HepG2 (cell line): ENCODE data around the gene ZNF638. TPM values are rescaled to one million over a fixed set of nuclear protein-coding genes. Genes with fewer than 3 reads are reported as not detected.

Source experiments
- ATAC-seq: fragments of 200-7000 bp; cut with Tn5 transposase; 3 replicates; pipeline ENCODE4 v1.9.1; 2020; ENCODE audit warnings: mild to moderate bottlenecking, moderate library complexity
- BruUV-seq: library from RNA; stranded (reverse); fragments of 400-500 nt; replicated peaks from 2 replicates; lab custom pipeline; 2021; lab: Mats Ljungman, UMichigan
- CTCF ChIA-PET: fragments of 300-600 bp; formaldehyde crosslinking; extraction: SDS; loops from one replicate; lab custom pipeline; 2021; ENCODE audit warnings: low total read pairs, inconsistent platforms, low intra/inter-chr PET ratio; lab: Yijun Ruan, JAX
- POLR2A ChIA-PET: fragments of 350-600 bp; sonication (Branson Sonifier 250); formaldehyde crosslinking; loops from one replicate; lab custom pipeline; 2020; ENCODE audit warnings: antibody characterized with exemption, inconsistent platforms; lab: Yijun Ruan, JAX
- DNase-seq: peaks from one replicate; pipeline ENCODE4 v3.0.0-alpha.2; 2015; ENCODE audit warnings: low spot score
- FAIRE-seq: peaks from 3 replicates; lab custom pipeline; 2011; peaks lifted over from hg19 to GRCh38; lab: Jason Lieb, UNC
- H2AFZ ChIP-seq: one replicate; pipeline ENCODE4 v1.6.1; 2011; ENCODE audit warnings: low read length, inconsistent platforms
- H3K27ac ChIP-seq: fragments of 300-600 bp; 3 replicates; pipeline ENCODE4 v1.8.0; 2011; ENCODE audit warnings: mixed run types, mild to moderate bottlenecking, mixed read lengths, low read length, inconsistent platforms; ENCODE audit not compliant: insufficient read depth; ENCODE audit errors: extremely low read length
- H3K27me3 ChIP-seq, 2 experiments: fragments of 200-600 bp in 1 of 2; 2 replicates in 1 of 2; 3 replicates in 1 of 2; pipeline versions ENCODE4 v1.6.0 to v1.8.0; 2011; ENCODE audit warnings: low read length in 2 of 2, mild to moderate bottlenecking in 2 of 2, moderate library complexity in 2 of 2, inconsistent platforms in 1 of 2; ENCODE audit not compliant: insufficient read depth in 2 of 2, control insufficient read depth in 1 of 2
- H3K36me3 ChIP-seq, 2 experiments: fragments of 200-600 bp in 1 of 2; replicated peaks in 1 of 2; 2 replicates in 1 of 2; 3 replicates in 1 of 2; pipeline versions ENCODE4 v1.5.1 to v1.8.0; 2011; ENCODE audit warnings: low read length in 2 of 2, inconsistent platforms in 1 of 2; ENCODE audit not compliant: insufficient read depth in 2 of 2, control insufficient read depth in 1 of 2
- H3K4me1 ChIP-seq: 2 replicates; pipeline ENCODE4 v1.5.1; 2012; ENCODE audit warnings: low read length, inconsistent platforms; ENCODE audit not compliant: insufficient read depth
- H3K4me2 ChIP-seq: 2 replicates; pipeline ENCODE4 v1.6.0; 2011; ENCODE audit warnings: low read depth, low read length, inconsistent platforms
- H3K4me3 ChIP-seq, 3 experiments: fragments of 200-600 bp in 1 of 3; sonication (generic), shearing (Covaris generic) in 1 of 3; replicated peaks in 1 of 3; 2 replicates each; pipeline ENCODE4 v1.5.1; 2011 to 2016; ENCODE audit warnings: low read length in 3 of 3, inconsistent platforms in 2 of 3, low read depth in 2 of 3, mild to moderate bottlenecking in 2 of 3, control low read depth in 1 of 3, mixed read lengths in 1 of 3; ENCODE audit not compliant: insufficient read depth in 1 of 3
- H3K79me2 ChIP-seq: one replicate; pipeline ENCODE4 v1.6.1; 2011; ENCODE audit warnings: low read length, inconsistent platforms; ENCODE audit not compliant: insufficient read depth
- H3K9ac ChIP-seq: 2 replicates; pipeline ENCODE4 v1.6.0; 2011; ENCODE audit warnings: mild to moderate bottlenecking, low read depth, low read length, inconsistent platforms; ENCODE audit not compliant: insufficient read depth
- H3K9me3 ChIP-seq: 2 replicates; pipeline ENCODE4 v1.5.1; 2012; ENCODE audit warnings: mild to moderate bottlenecking, low read length
- H4K20me1 ChIP-seq: 2 replicates; pipeline ENCODE4 v1.6.0; 2011; ENCODE audit warnings: inconsistent platforms, mild to moderate bottlenecking, low read length, moderate library complexity; ENCODE audit not compliant: insufficient read depth
- BCL6 ChIP-seq: IDR thresholded peaks from 2 replicates; pipeline ENCODE4 v1.6.1; 2016; ENCODE audit warnings: missing genetic modification reagents, missing compliant biosample characterization
- NRL ChIP-seq: sonication (generic); formaldehyde crosslinking; IDR thresholded peaks from 2 replicates; pipeline ENCODE4 v1.5.0; 2020; ENCODE audit warnings: missing genetic modification reagents, mild to moderate bottlenecking, moderate library complexity, borderline replicate concordance
- RBM39 ChIP-seq: fragments of 200-400 bp; formaldehyde crosslinking; IDR thresholded peaks from one replicate; pipeline ENCODE4 v1.6.1; 2018; ENCODE audit warnings: antibody characterized with exemption, mild to moderate bottlenecking, low read depth, low read length; ENCODE audit not compliant: poor library complexity, severe bottlenecking
- RXRA ChIP-seq: sonication (generic); formaldehyde crosslinking; IDR thresholded peaks from 2 replicates; pipeline ENCODE4 v1.5.1; 2020; ENCODE audit warnings: missing genetic modification reagents
- SRY ChIP-seq: sonication (generic); formaldehyde crosslinking; IDR thresholded peaks from 2 replicates; pipeline ENCODE4 v1.8.0; 2022; ENCODE audit warnings: mild to moderate bottlenecking, missing genetic modification reagents
- TCF7L2 ChIP-seq: IDR thresholded peaks from 2 replicates; pipeline ENCODE4 v1.6.1; 2011; ENCODE audit warnings: mild to moderate bottlenecking, low read depth, low read length, moderate library complexity
- ZKSCAN1 ChIP-seq: fragments of 150-350 bp; IDR thresholded peaks from 2 replicates; pipeline ENCODE4 v1.6.1; 2014; ENCODE audit warnings: low read length
- ZKSCAN8 ChIP-seq: IDR thresholded peaks from 2 replicates; pipeline ENCODE4 v1.6.1; 2016; ENCODE audit warnings: borderline replicate concordance, missing genetic modification reagents, missing compliant biosample characterization
- ZNF317 ChIP-seq: sonication (generic); formaldehyde crosslinking; IDR thresholded peaks from 2 replicates; pipeline ENCODE4 v1.5.0; 2020; ENCODE audit warnings: mild to moderate bottlenecking, missing genetic modification reagents
- WGBS: methylation state at CpG from one replicate; pipeline ENCODE4 v1.1.6; 2017; ENCODE audit warnings: low lambda C conversion rate; 5-methylcytosine and 5-hydroxymethylcytosine counted together
- in situ Hi-C: cut with HindIII; loops from 2 replicates; pipeline ENCODE4 v1.10.0; 2017; ENCODE audit warnings: low pct_unique_long_range_greater_than_20kb; ENCODE audit not compliant: extremely low pct_ligation_motif_present
- intact Hi-C: fragments of 100-400 bp; cut with micrococcal nuclease; formaldehyde crosslinking; loops from one replicate; pipeline ENCODE4 v1.10.0; 2022; ENCODE audit not compliant: unreplicated experiment
- polyA plus RNA-seq, 8 experiments: library from polyadenylated mRNA; depleted of rRNA in 3 of 8; stranded (reverse) in 7 of 8; unstranded in 1 of 8; fragments of >200 nt; fragmentation: Illumina TruSeq in 4 of 8; extraction: Trizol in 4 of 8; gene quantifications; 2 replicates each; pipeline versions ENCODE4 v1.2.1 to v1.2.3, GENCODE V29; 2011 to 2016; ENCODE audit warnings: low read depth in 4 of 8, missing spikeins in 1 of 8, mixed read lengths in 1 of 8; ENCODE audit not compliant: insufficient read depth in 1 of 8
- total RNA-seq, 5 experiments: library from RNA; depleted of rRNA; stranded (reverse); fragments of >200 nt; fragmentation: Illumina TruSeq; extraction: Trizol; gene quantifications; 2 replicates each; pipeline ENCODE4 v1.2.3, GENCODE V29; 2016; ENCODE audit warnings: low read depth in 1 of 5
- TF ChIP-seq, protein P1 (sequence below): sonication (generic); formaldehyde crosslinking; IDR thresholded peaks from 2 replicates; pipeline ENCODE4 v1.4.0; 2020; ENCODE audit warnings: low read depth, missing genetic modification reagents
- TF ChIP-seq, protein P2 (sequence below): sonication (generic); formaldehyde crosslinking; IDR thresholded peaks from 2 replicates; pipeline ENCODE4 v1.8.0; 2022; ENCODE audit warnings: mild to moderate bottlenecking, missing genetic modification reagents

The ZNF638 gene
- total and polyA plus RNA-seq, 2 of the 13 experiments (the other 11 are each of a cell fraction or from before 2014, with no cell fraction given), result 92.7 to 144 TPM

DNA sequence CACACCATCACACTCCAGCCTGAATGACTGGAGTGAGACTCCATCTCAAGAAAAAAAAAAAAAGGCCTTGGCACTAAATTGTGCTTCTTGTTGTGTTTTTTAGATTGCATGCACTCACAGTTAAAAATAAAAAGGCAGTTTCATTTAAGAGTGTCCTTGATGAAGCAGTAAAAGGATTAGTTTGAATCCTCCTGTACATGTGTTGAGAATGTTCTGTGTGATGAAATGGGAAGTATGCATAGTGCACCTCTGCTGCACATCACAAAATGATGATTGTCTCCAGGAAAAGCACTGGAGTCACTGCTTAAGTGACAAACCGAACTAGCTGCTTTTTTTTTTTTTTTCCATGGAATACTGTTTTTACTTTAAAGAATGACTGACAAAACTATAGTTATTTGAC lies 144.9 kb downstream of the ZNF638 start:
- Histone ChIP-seq H3K9ac (no peak overlapping the region), H3K36me3 (no peaks in the 10 kb centered on the region), H3K9me3 (no peaks in the 10 kb centered on the region), H3K79me2 (no peaks in the 10 kb centered on the region), H2AFZ (no peak overlapping the region), H3K4me3 (no peak overlapping the region), H3K4me1 (no peaks in the 10 kb centered on the region), H3K4me2 (no peak overlapping the region), H4K20me1 (no peaks in the 10 kb centered on the region), H3K27me3 (peaks cover 3 to 25% of the 10 kb centered on the region in 2 experiments; a peak in 2 of 5 replicates), H3K27ac (no peak overlapping the region)
- WGBS, result 2% methylated on average over 1 of the region's 1 CpG
- no TSS peak for BruUV-seq
- ChIA-PET CTCF (no interaction called here), POLR2A (no interaction called here)
- no peak for DNase-seq
- intact Hi-C loops (no loop called here), in situ Hi-C loops (no loop called here)
- TF ChIP-seq ZKSCAN1 (no peak), NRL (CRISPR knock-in tag) (no peak), SRY (CRISPR knock-in tag) (no peak), ZNF317 (CRISPR knock-in tag) (no peak), TCF7L2 (no peak), BCL6 (CRISPR knock-in tag) (no peak), ZKSCAN8 (CRISPR knock-in tag) (no peak), RXRA (CRISPR knock-in tag) (no peak), RBM39 (no peak)
- TF ChIP-seq, protein P1, sequence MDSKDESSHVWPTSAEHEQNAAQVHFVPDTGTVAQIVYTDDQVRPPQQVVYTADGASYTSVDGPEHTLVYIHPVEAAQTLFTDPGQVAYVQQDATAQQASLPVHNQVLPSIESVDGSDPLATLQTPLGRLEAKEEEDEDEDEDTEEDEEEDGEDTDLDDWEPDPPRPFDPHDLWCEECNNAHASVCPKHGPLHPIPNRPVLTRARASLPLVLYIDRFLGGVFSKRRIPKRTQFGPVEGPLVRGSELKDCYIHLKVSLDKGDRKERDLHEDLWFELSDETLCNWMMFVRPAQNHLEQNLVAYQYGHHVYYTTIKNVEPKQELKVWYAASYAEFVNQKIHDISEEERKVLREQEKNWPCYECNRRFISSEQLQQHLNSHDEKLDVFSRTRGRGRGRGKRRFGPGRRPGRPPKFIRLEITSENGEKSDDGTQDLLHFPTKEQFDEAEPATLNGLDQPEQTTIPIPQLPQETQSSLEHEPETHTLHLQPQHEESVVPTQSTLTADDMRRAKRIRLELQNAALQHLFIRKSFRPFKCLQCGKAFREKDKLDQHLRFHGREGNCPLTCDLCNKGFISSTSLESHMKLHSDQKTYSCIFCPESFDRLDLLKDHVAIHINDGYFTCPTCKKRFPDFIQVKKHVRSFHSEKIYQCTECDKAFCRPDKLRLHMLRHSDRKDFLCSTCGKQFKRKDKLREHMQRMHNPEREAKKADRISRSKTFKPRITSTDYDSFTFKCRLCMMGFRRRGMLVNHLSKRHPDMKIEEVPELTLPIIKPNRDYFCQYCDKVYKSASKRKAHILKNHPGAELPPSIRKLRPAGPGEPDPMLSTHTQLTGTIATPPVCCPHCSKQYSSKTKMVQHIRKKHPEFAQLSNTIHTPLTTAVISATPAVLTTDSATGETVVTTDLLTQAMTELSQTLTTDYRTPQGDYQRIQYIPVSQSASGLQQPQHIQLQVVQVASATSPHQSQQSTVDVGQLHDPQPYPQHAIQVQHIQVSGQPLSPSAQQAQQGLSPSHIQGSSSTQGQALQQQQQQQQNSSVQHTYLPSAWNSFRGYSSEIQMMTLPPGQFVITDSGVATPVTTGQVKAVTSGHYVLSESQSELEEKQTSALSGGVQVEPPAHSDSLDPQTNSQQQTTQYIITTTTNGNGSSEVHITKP (CRISPR knock-in tag), result no peak
- TF ChIP-seq, protein P2, sequence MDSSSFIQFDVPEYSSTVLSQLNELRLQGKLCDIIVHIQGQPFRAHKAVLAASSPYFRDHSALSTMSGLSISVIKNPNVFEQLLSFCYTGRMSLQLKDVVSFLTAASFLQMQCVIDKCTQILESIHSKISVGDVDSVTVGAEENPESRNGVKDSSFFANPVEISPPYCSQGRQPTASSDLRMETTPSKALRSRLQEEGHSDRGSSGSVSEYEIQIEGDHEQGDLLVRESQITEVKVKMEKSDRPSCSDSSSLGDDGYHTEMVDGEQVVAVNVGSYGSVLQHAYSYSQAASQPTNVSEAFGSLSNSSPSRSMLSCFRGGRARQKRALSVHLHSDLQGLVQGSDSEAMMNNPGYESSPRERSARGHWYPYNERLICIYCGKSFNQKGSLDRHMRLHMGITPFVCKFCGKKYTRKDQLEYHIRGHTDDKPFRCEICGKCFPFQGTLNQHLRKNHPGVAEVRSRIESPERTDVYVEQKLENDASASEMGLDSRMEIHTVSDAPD (CRISPR knock-in tag), result no peak
- FAIRE-seq, result no peak
- no peak for ATAC-seq
